Ovary (tissue), 9 donors: Measurements from ENCODE around the gene NPHP4. TPM values are rescaled to one million over a fixed set of nuclear protein-coding genes. Genes with fewer than 3 reads are reported as not detected.

Experiments
- DNase-seq, 5 donors: peaks; one replicate each; pipeline ENCODE4 v3.0.0-alpha.2; 2019 to 2020
- H3K27ac ChIP-seq, 2 donors: fragments of 200-600 bp; one replicate each; pipeline versions ENCODE4 v1.5.1 to v1.8.0; 2019 to 2022
- H3K27me3 ChIP-seq: fragments of 200-600 bp; one replicate; pipeline ENCODE4 v1.8.0; 2022
- H3K36me3 ChIP-seq: fragments of 200-600 bp; sonication (generic); one replicate; pipeline ENCODE4 v1.5.1; 2019
- H3K4me1 ChIP-seq: one replicate; pipeline ENCODE4 v1.8.1; 2013; ENCODE audit warnings: mild to moderate bottlenecking, moderate library complexity; ENCODE audit not compliant: insufficient read depth
- H3K4me3 ChIP-seq: fragments of 200-600 bp; sonication (generic); one replicate; pipeline ENCODE4 v1.5.1; 2017
- H3K9me3 ChIP-seq, 2 donors: fragments of 200-600 bp in 1 of 2; sonication (generic) in 1 of 2; one replicate each; pipeline versions ENCODE4 v1.5.1 to v1.8.1; 2013 to 2019; ENCODE audit warnings: mild to moderate bottlenecking in 1 of 2, moderate library complexity in 1 of 2
- CTCF ChIP-seq, 3 donors: fragments of 450-650 bp in 2 of 3; fragments of 200-600 bp in 1 of 3; IDR thresholded peaks; one replicate each; pipeline versions ENCODE4 v1.5.1 to v1.8.0; 2016 to 2022; ENCODE audit warnings: antibody characterized with exemption in 3 of 3, mild to moderate bottlenecking in 1 of 3
- EP300 ChIP-seq: sonication (generic); formaldehyde crosslinking; IDR thresholded peaks from one replicate; pipeline ENCODE4 v1.6.1; 2017; ENCODE audit warnings: antibody characterized with exemption
- POLR2A ChIP-seq: fragments of 450-650 bp; IDR thresholded peaks from one replicate; pipeline ENCODE4 v1.6.1; 2017; ENCODE audit warnings: antibody characterized with exemption, mild to moderate bottlenecking, moderate library complexity
- WGBS, 3 donors: extraction: QIAGEN DNeasy Blood & Tissue Kit in 1 of 3; methylation state at CpG; one replicate each; pipeline versions ENCODE4 v1.1.5 to v1.1.7; 2013 to 2017; 5-methylcytosine and 5-hydroxymethylcytosine counted together
- intact Hi-C, 4 donors: fragments of 100-400 bp; cut with DNase I; formaldehyde crosslinking; loops; one replicate each; pipeline versions ENCODE4 v1.11.0 to v1.15.1; 2022 to 2023
- polyA plus RNA-seq, 2 donors: library from polyadenylated mRNA; stranded (reverse); fragments of 200-250 nt in 1 of 2; fragments of 350-450 nt in 1 of 2; fragmentation: Illumina TruSeq in 1 of 2; extraction: RNeasy Lipid Tissue Mini Kit (QIAGEN cat#74804) in 1 of 2; gene quantifications; one replicate each; pipeline ENCODE4 v1.2.3, GENCODE V29; 2013 to 2014
- total RNA-seq, 7 donors: library from RNA; depleted of rRNA in 2 of 7; stranded (reverse); fragments of >200 nt in 2 of 7; fragmentation: NEBNext Ultra II Directional in 3 of 7; extraction: Animal tissue kit (Norgen Biotek cat#: 25700) in 3 of 7; gene quantifications; one replicate each; pipeline versions ENCODE4 v1.1.0 to v1.2.4, GENCODE V29; 2016 to 2023
- donor health status: DM: no; HTN: no; CAD: no; lungs with moderate emphysema.
- donor health status: DM: no; HTN: no; CAD: no.
- donor health status: Bipolar disorder and iron deficiency.
- donor health status: DM: yes; HTN: yes; CAD: no.
- donor health status: DM: no; HTN: no; CAD: no.
- donor health status: DM: yes; HTN: yes; CAD: no.

The NPHP4 gene
- total and polyA plus RNA-seq, 9 donors: 1.5 to 20.8 (median 10.7) TPM

GRCh38 chr1:5973771-5974170 is 18.5 kb downstream of the NPHP4 start:
- Histone ChIP-seq H3K27me3 (no peaks in the 10 kb centered on the region), H3K27ac (no peak overlapping the region), H3K36me3 (no peaks in the 10 kb centered on the region), H3K4me1 (no peaks in the 10 kb centered on the region), H3K4me3 (no peak overlapping the region), H3K9me3 (no peaks in the 10 kb centered on the region)
- 73 to 77% (median 74%) methylated on average over 11 of the region's 11 CpGs for WGBS, 3 donors
- DNase-seq: peak in 1 of 5 donors; percentile 19
- intact Hi-C loops: loop anchor here in 3 of 4 donors (1.0 to 10.0 kb wide), 3 partner anchors 23 to 1319 kb away; partner anchors contain the start of gene AJAP1 (in 1 of the 3)
- no peak for TF ChIP-seq EP300
- no peak for TF ChIP-seq POLR2A
- no peak for TF ChIP-seq CTCF (IDR thresholded peaks at IDR 0.05)

GRCh38 chr1:5972198-5972520 is 20.1 kb downstream of the NPHP4 start:
- no peaks in the 10 kb centered on the region for H3K36me3 ChIP-seq
- DNase-seq: no peak
- H3K4me1 ChIP-seq: peaks cover 3% of the 10 kb centered on the region
- TF ChIP-seq EP300: no peak
- TF ChIP-seq POLR2A: no peak
- TF ChIP-seq CTCF (IDR thresholded peaks at IDR 0.05): no peak
- no peak overlapping the region for H3K27ac ChIP-seq
- H3K9me3 ChIP-seq: no peaks in the 10 kb centered on the region
- no peaks in the 10 kb centered on the region for H3K27me3 ChIP-seq
- intact Hi-C loops: loop anchor here in 2 of 4 donors (10.0 kb wide), 2 partner anchors 467 to 1317 kb away; partner anchors contain the start of gene AJAP1 (in 1 of the 2)
- no peak overlapping the region for H3K4me3 ChIP-seq
- WGBS, 3 donors: 53 to 75% (median 58%) methylated on average over 4 of the region's 4 CpGs

- 87 to 89% (median 87%) methylated on average over 22 of the region's 22 CpGs for WGBS, 3 donors
- Histone ChIP-seq H3K4me1 (peaks cover 6% of the 10 kb centered on the region), H3K9me3 (no peaks in the 10 kb centered on the region), H3K4me3 (no peak overlapping the region), H3K36me3 (no peaks in the 10 kb centered on the region), H3K27ac (no peak overlapping the region), H3K27me3 (no peaks in the 10 kb centered on the region)
- TF ChIP-seq EP300: no peak
- TF ChIP-seq POLR2A: no peak
- TF ChIP-seq CTCF (IDR thresholded peaks at IDR 0.05): no peak
- intact Hi-C loops: loop anchor here in 2 of 4 donors (10.0 kb wide), 2 partner anchors 467 to 1317 kb away; partner anchors contain the start of gene AJAP1 (in 1 of the 2)
- peak in 1 of 5 donors; percentile 7 for DNase-seq
Measured at GRCh38 chr1:5971471-5972197, 20.6 kb downstream of the NPHP4 start.

- TF ChIP-seq EP300 (no peak), CTCF (IDR thresholded peaks at IDR 0.05) (no peak), POLR2A (no peak)
- Histone ChIP-seq H3K9me3 (no peaks in the 10 kb centered on the region), H3K4me3 (no peak overlapping the region), H3K27me3 (no peaks in the 10 kb centered on the region), H3K27ac (no peak overlapping the region), H3K4me1 (peaks cover 9% of the 10 kb centered on the region), H3K36me3 (no peaks in the 10 kb centered on the region)
- no peak for DNase-seq
- WGBS, 3 donors: 79 to 88% (median 88%) methylated on average over 13 of the region's 13 CpGs
- intact Hi-C loops: loop anchor here in 2 of 4 donors (10.0 kb wide), 2 partner anchors 466 to 1316 kb away; partner anchors contain the start of gene AJAP1 (in 1 of the 2)
Measured at GRCh38 chr1:5970610-5971273, 21.5 kb downstream of the NPHP4 start.
